HepG2 (cell line): ENCODE data around the gene TMEM120A. TPM values are rescaled to one million over a fixed set of nuclear protein-coding genes. Genes with fewer than 3 reads are reported as not detected.

Experiments
- AGO2 ChIP-seq: fragments of 200-400 bp; formaldehyde crosslinking; optimal IDR thresholded peaks from 2 replicates; pipeline ENCODE3; 2017; ENCODE audit warnings: mild to moderate bottlenecking, low read depth, low read length, moderate library complexity
- CREM ChIP-seq, 2 experiments: sonication (generic) in 1 of 2; formaldehyde crosslinking in 1 of 2; IDR thresholded peaks; 2 replicates each; pipeline versions ENCODE4 v1.4.0 to v1.6.1; 2016 to 2020; ENCODE audit warnings: antibody characterized with exemption in 1 of 2, mild to moderate bottlenecking in 1 of 2, missing genetic modification reagents in 1 of 2
- GABPA ChIP-seq, 2 experiments: IDR thresholded peaks; 2 replicates each; pipeline ENCODE4 v1.6.1; 2011 to 2016; ENCODE audit warnings: low read depth in 2 of 2, low read length in 1 of 2, missing biosample characterization in 1 of 2, missing genetic modification characterization in 1 of 2
- HDAC1 ChIP-seq: sonication (generic); formaldehyde crosslinking; IDR thresholded peaks from 2 replicates; pipeline ENCODE4 v1.5.1; 2020; ENCODE audit warnings: mild to moderate bottlenecking, missing genetic modification reagents
- KMT2A ChIP-seq: sonication (generic); formaldehyde crosslinking; IDR thresholded peaks from 2 replicates; pipeline ENCODE4 v1.4.0; 2020; ENCODE audit warnings: missing genetic modification reagents
- PHB2 ChIP-seq: fragments of 450-650 bp; IDR thresholded peaks from 2 replicates; pipeline ENCODE4 v1.6.1; 2018; ENCODE audit not compliant: partially characterized antibody
- RARG ChIP-seq: sonication (generic); formaldehyde crosslinking; IDR thresholded peaks from 2 replicates; pipeline ENCODE4 v1.4.0; 2020; ENCODE audit warnings: low read depth, mild to moderate bottlenecking, missing genetic modification reagents
- TCF7 ChIP-seq: sonication (generic); IDR thresholded peaks from 2 replicates; pipeline ENCODE4 v1.6.1; 2016; ENCODE audit warnings: antibody characterized with exemption, low read depth
- TOPORS ChIP-seq: sonication (generic); formaldehyde crosslinking; IDR thresholded peaks from 2 replicates; pipeline ENCODE4 v1.8.0; 2023; ENCODE audit warnings: mild to moderate bottlenecking, missing genetic modification reagents
- ZFY ChIP-seq: sonication (generic); formaldehyde crosslinking; IDR thresholded peaks from 2 replicates; pipeline ENCODE4 v1.4.0; 2020; ENCODE audit warnings: missing genetic modification reagents
- ZKSCAN8 ChIP-seq: IDR thresholded peaks from 2 replicates; pipeline ENCODE4 v1.6.1; 2016; ENCODE audit warnings: borderline replicate concordance, missing genetic modification reagents, missing compliant biosample characterization
- ZNF350 ChIP-seq: sonication (generic); formaldehyde crosslinking; IDR thresholded peaks from 2 replicates; pipeline ENCODE4 v1.4.0; 2020; ENCODE audit warnings: mild to moderate bottlenecking, low read depth, missing genetic modification reagents, borderline replicate concordance
- ZNF367 ChIP-seq: sonication (generic); formaldehyde crosslinking; IDR thresholded peaks from 2 replicates; pipeline ENCODE4 v1.4.0; 2020; ENCODE audit warnings: missing genetic modification reagents, borderline replicate concordance
- ZNF557 ChIP-seq: sonication (generic); formaldehyde crosslinking; IDR thresholded peaks from 2 replicates; pipeline ENCODE4 v1.4.0; 2020; ENCODE audit warnings: missing genetic modification reagents
- ZNF563 ChIP-seq: sonication (generic); formaldehyde crosslinking; IDR thresholded peaks from 2 replicates; pipeline ENCODE4 v1.8.0; 2022; ENCODE audit warnings: mild to moderate bottlenecking, moderate library complexity, missing genetic modification reagents
- ZNF607 ChIP-seq: sonication (generic); formaldehyde crosslinking; IDR thresholded peaks from 2 replicates; pipeline ENCODE4 v1.5.1; 2020; ENCODE audit warnings: missing genetic modification reagents, mild to moderate bottlenecking, borderline replicate concordance
- ZNF747 ChIP-seq: sonication (generic); formaldehyde crosslinking; IDR thresholded peaks from 2 replicates; pipeline ENCODE4 v1.8.1; 2023; ENCODE audit warnings: missing genetic modification reagents, mild to moderate bottlenecking, borderline replicate concordance
- polyA plus RNA-seq, 8 experiments: library from polyadenylated mRNA; depleted of rRNA in 3 of 8; stranded (reverse) in 7 of 8; unstranded in 1 of 8; fragments of >200 nt; fragmentation: Illumina TruSeq in 4 of 8; extraction: Trizol in 4 of 8; gene quantifications; 2 replicates each; pipeline versions ENCODE4 v1.2.1 to v1.2.3, GENCODE V29; 2011 to 2016; ENCODE audit warnings: low read depth in 4 of 8, missing spikeins in 1 of 8, mixed read lengths in 1 of 8; ENCODE audit not compliant: insufficient read depth in 1 of 8
- total RNA-seq, 5 experiments: library from RNA; depleted of rRNA; stranded (reverse); fragments of >200 nt; fragmentation: Illumina TruSeq; extraction: Trizol; gene quantifications; 2 replicates each; pipeline ENCODE4 v1.2.3, GENCODE V29; 2016; ENCODE audit warnings: low read depth in 1 of 5
- TF ChIP-seq, protein P1 (sequence below): sonication (generic); formaldehyde crosslinking; IDR thresholded peaks from 2 replicates; pipeline ENCODE4 v1.4.0; 2020; ENCODE audit warnings: missing genetic modification reagents, borderline replicate concordance
- TF ChIP-seq, protein P2 (sequence below): fragments of 450-650 bp; IDR thresholded peaks from 2 replicates; pipeline ENCODE4 v1.6.1; 2016
- TF ChIP-seq, protein P3 (sequence below): sonication (generic); formaldehyde crosslinking; IDR thresholded peaks from 2 replicates; pipeline ENCODE4 v1.9.0; 2022; ENCODE audit warnings: low read depth, missing genetic modification reagents
- TF ChIP-seq, protein P4 (sequence below): sonication (generic); formaldehyde crosslinking; IDR thresholded peaks from 2 replicates; pipeline ENCODE4 v1.4.0; 2020; ENCODE audit warnings: missing genetic modification reagents

Gene TMEM120A
- total and polyA plus RNA-seq, 2 of the 13 experiments (the other 11 are each of a cell fraction or from before 2014, with no cell fraction given) = 40.3 to 102 TPM

DNA sequence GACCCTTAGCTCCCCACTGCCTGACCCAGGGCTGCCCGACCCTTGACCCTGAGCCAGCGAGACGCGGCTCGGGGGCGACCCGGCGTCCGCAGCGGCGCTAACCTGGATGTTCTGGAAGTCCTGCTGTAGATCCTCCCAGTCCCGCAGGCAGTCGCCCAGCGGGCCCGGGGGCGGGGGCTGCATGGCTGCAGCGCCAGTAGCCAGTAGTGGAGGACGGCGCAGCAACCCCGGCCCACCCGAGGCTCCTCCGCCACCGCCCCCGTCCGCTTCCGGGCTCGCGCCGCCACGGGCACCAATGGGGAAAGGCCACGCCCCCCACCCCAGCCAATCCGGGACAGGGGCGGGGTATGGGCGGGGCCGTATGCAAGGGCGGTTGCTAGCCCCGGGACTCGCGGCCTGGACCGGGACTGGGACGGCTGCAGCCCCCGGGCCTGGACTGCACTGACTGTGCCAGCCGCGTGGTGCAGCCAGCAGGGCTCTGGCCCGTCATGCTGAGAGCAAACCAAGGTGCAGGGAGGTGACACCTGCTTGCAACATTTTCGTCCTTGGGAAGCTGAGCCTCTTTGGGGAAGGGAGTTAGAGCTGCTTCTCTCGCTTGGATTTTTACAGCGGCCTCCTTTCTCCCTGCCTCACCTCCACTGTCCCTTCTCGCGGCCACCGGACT is at the start of gene TMEM120A (continued):
- TF ChIP-seq PHB2 = no peak
- TF ChIP-seq ZNF607 (CRISPR knock-in tag) = peak; percentile 89; the same call in 1 of the 2 replicates
- no peak for TF ChIP-seq GABPA (IDR thresholded peaks at IDR 0.05; ENCODE audit: low read depth, low read length)
- 0 out of 2 replicates have a peak, but pooled peaks have one; percentile 44 for TF ChIP-seq GABPA (CRISPR knock-in tag; IDR thresholded peaks at IDR 0.05; ENCODE audit: low read depth)
- no peak for TF ChIP-seq CREM (IDR thresholded peaks at IDR 0.05)
- no peak for TF ChIP-seq CREM (CRISPR knock-in tag; IDR thresholded peaks at IDR 0.05)
- peak; percentile 88 for TF ChIP-seq ZNF563 (CRISPR knock-in tag)
- 0 out of 2 replicates have a peak, but pooled peaks have one; percentile 17 for TF ChIP-seq KMT2A (CRISPR knock-in tag)
- TF ChIP-seq, protein P1, sequence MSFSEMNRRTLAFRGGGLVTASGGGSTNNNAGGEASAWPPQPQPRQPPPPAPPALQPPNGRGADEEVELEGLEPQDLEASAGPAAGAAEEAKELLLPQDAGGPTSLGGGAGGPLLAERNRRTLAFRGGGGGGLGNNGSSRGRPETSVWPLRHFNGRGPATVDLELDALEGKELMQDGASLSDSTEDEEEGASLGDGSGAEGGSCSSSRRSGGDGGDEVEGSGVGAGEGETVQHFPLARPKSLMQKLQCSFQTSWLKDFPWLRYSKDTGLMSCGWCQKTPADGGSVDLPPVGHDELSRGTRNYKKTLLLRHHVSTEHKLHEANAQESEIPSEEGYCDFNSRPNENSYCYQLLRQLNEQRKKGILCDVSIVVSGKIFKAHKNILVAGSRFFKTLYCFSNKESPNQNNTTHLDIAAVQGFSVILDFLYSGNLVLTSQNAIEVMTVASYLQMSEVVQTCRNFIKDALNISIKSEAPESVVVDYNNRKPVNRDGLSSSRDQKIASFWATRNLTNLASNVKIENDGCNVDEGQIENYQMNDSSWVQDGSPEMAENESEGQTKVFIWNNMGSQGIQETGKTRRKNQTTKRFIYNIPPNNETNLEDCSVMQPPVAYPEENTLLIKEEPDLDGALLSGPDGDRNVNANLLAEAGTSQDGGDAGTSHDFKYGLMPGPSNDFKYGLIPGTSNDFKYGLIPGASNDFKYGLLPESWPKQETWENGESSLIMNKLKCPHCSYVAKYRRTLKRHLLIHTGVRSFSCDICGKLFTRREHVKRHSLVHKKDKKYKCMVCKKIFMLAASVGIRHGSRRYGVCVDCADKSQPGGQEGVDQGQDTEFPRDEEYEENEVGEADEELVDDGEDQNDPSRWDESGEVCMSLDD (CRISPR knock-in tag) = no peak; the same call in 1 of the 2 replicates
- TF ChIP-seq ZFY (CRISPR knock-in tag) = peak; percentile 93
- no peak for TF ChIP-seq TOPORS (CRISPR knock-in tag)
- TF ChIP-seq RARG (CRISPR knock-in tag) = no peak
- TF ChIP-seq, protein P2, sequence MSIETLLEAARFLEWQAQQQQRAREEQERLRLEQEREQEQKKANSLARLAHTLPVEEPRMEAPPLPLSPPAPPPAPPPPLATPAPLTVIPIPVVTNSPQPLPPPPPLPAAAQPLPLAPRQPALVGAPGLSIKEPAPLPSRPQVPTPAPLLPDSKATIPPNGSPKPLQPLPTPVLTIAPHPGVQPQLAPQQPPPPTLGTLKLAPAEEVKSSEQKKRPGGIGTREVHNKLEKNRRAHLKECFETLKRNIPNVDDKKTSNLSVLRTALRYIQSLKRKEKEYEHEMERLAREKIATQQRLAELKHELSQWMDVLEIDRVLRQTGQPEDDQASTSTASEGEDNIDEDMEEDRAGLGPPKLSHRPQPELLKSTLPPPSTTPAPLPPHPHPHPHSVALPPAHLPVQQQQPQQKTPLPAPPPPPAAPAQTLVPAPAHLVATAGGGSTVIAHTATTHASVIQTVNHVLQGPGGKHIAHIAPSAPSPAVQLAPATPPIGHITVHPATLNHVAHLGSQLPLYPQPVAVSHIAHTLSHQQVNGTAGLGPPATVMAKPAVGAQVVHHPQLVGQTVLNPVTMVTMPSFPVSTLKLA = peak; percentile 65
- TF ChIP-seq ZNF367 (CRISPR knock-in tag) = no peak
- TF ChIP-seq TCF7 = no peak
- TF ChIP-seq, protein P3, sequence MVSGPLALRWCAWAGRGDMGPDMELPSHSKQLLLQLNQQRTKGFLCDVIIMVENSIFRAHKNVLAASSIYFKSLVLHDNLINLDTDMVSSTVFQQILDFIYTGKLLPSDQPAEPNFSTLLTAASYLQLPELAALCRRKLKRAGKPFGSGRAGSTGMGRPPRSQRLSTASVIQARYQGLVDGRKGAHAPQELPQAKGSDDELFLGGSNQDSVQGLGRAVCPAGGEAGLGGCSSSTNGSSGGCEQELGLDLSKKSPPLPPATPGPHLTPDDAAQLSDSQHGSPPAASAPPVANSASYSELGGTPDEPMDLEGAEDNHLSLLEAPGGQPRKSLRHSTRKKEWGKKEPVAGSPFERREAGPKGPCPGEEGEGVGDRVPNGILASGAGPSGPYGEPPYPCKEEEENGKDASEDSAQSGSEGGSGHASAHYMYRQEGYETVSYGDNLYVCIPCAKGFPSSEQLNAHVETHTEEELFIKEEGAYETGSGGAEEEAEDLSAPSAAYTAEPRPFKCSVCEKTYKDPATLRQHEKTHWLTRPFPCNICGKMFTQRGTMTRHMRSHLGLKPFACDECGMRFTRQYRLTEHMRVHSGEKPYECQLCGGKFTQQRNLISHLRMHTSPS (CRISPR knock-in tag) = peak; percentile 68; the same call in 1 of the 2 replicates
- TF ChIP-seq ZNF557 (CRISPR knock-in tag) = 0 out of 2 replicates have a peak, but pooled peaks have one; percentile 16
- peak; percentile 72; the same call in 1 of the 2 replicates for TF ChIP-seq HDAC1 (CRISPR knock-in tag)
- TF ChIP-seq ZNF350 (CRISPR knock-in tag) = peak; percentile 13; the same call in 1 of the 2 replicates
- TF ChIP-seq ZNF747 (CRISPR knock-in tag) = no peak
- peak; percentile 91 for TF ChIP-seq AGO2
- TF ChIP-seq, protein P4, sequence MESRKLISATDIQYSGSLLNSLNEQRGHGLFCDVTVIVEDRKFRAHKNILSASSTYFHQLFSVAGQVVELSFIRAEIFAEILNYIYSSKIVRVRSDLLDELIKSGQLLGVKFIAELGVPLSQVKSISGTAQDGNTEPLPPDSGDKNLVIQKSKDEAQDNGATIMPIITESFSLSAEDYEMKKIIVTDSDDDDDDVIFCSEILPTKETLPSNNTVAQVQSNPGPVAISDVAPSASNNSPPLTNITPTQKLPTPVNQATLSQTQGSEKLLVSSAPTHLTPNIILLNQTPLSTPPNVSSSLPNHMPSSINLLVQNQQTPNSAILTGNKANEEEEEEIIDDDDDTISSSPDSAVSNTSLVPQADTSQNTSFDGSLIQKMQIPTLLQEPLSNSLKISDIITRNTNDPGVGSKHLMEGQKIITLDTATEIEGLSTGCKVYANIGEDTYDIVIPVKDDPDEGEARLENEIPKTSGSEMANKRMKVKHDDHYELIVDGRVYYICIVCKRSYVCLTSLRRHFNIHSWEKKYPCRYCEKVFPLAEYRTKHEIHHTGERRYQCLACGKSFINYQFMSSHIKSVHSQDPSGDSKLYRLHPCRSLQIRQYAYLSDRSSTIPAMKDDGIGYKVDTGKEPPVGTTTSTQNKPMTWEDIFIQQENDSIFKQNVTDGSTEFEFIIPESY (CRISPR knock-in tag) = no peak
- peak; percentile 51; the same call in 1 of the 2 replicates for TF ChIP-seq ZKSCAN8 (CRISPR knock-in tag)
